D721Med (cell line): ENCODE measurements around the gene BCAS4.

ENCODE experiments used
- DNase-seq: peaks from one replicate; pipeline ENCODE4 v3.0.0; 2011; ENCODE audit warnings: low spot score; ENCODE audit not compliant: insufficient read length
- FAIRE-seq: peaks from 2 replicates; lab custom pipeline; 2011; peaks lifted over from hg19 to GRCh38; lab: Jason Lieb, UNC
- CTCF ChIP-seq: IDR thresholded peaks from 2 replicates; pipeline ENCODE4 v1.5.1; 2012; ENCODE audit warnings: mild to moderate bottlenecking, control low read depth; ENCODE audit not compliant: insufficient read depth; ENCODE audit errors: missing control alignments

Gene BCAS4

GRCh38 chr20:50850721-50851286 lies 55.9 kb downstream of the BCAS4 start:
- no peak for TF ChIP-seq CTCF
- DNase-seq (no peak), FAIRE-seq (no peak)

GRCh38 chr20:50852085-50852484 lies 57.2 kb downstream of the BCAS4 start:
- FAIRE-seq (no peak), DNase-seq (no peak)
- TF ChIP-seq CTCF, result no peak

GRCh38 chr20:50854506-50855249 lies 59.8 kb downstream of the BCAS4 start:
- no peak for TF ChIP-seq CTCF
- no peak for FAIRE-seq
- no peak for DNase-seq

GRCh38 chr20:50855498-50856474 lies 60.9 kb downstream of the BCAS4 start:
- FAIRE-seq (no peak), DNase-seq (no peak)
- TF ChIP-seq CTCF, result no peak

- no peak for FAIRE-seq
Observed at GRCh38 chr20:50856475-50857041, 61.7 kb downstream of the BCAS4 start.

GRCh38 chr20:50857348-50857747 lies 62.5 kb downstream of the BCAS4 start:
- DNase-seq (no peak), FAIRE-seq (no peak)
- no peak for TF ChIP-seq CTCF

More at GRCh38 chr20:50856475-50857041, 61.7 kb downstream of the BCAS4 start:
- TF ChIP-seq CTCF, result no peak
- no peak for DNase-seq
